B cell (primary cell): ENCODE measurements around the gene KIRREL3. TPM values are rescaled to one million over a fixed set of nuclear protein-coding genes. Genes with fewer than 3 reads are reported as not detected.

Experiments used
- ATAC-seq: fragments of 200-7000 bp; cut with Tn5 transposase; one replicate; pipeline ENCODE4 v1.10.0; 2021; ENCODE audit warnings: low read depth, mild to moderate bottlenecking, moderate number of reproducible peaks, moderate library complexity
- CTCF ChIA-PET: fragments of 350-600 bp; sonication (Branson Sonifier 250); formaldehyde crosslinking; loops from one replicate; lab custom pipeline; 2021; ENCODE audit warnings: antibody characterized with exemption, inconsistent platforms; lab: Charles Lee
- POLR2A ChIA-PET: fragments of 350-600 bp; sonication (Branson Sonifier 250); formaldehyde crosslinking; loops from one replicate; lab custom pipeline; 2021; ENCODE audit warnings: antibody characterized with exemption; lab: Charles Lee
- DNase-seq: peaks from one replicate; pipeline ENCODE4 v3.0.0; 2013
- H2AFZ ChIP-seq: 2 replicates; pipeline ENCODE4 v1.6.1; 2012; ENCODE audit warnings: mild to moderate bottlenecking, low read depth, low read length; ENCODE audit not compliant: insufficient read depth, poor library complexity, severe bottlenecking
- H3K27ac ChIP-seq, 2 donors: 1 replicate in 1 of 2; 2 replicates in 1 of 2; pipeline ENCODE4 v1.5.1; 2012 to 2013; ENCODE audit warnings: low read length in 2 of 2, mild to moderate bottlenecking in 2 of 2, moderate library complexity in 1 of 2
- H3K27me3 ChIP-seq, 4 experiments: fragments of 200-600 bp in 1 of 4; sonication (generic) in 1 of 4; replicated peaks in 1 of 4; 1 replicate in 2 of 4; 2 replicates in 2 of 4; pipeline versions ENCODE4 v1.6.1 to v1.7.0; 2013 to 2016; ENCODE audit warnings: low read length in 3 of 4, mild to moderate bottlenecking in 2 of 4, mixed read lengths in 1 of 4, moderate library complexity in 1 of 4; ENCODE audit not compliant: insufficient read depth in 4 of 4, control insufficient read depth in 3 of 4; ENCODE audit errors: control extremely low read depth in 1 of 4
- H3K36me3 ChIP-seq, 2 experiments: replicated peaks in 1 of 2; 1 replicate in 1 of 2; 2 replicates in 1 of 2; pipeline versions ENCODE4 v1.6.1 to v1.7.1; 2013; ENCODE audit warnings: low read length in 1 of 2; ENCODE audit not compliant: insufficient read depth in 2 of 2, control insufficient read depth in 1 of 2; ENCODE audit errors: control extremely low read depth in 1 of 2, extremely low read depth in 1 of 2
- H3K4me1 ChIP-seq, 2 donors: fragments of 200-600 bp in 1 of 2; sonication (generic) in 1 of 2; 1 replicate in 1 of 2; 2 replicates in 1 of 2; pipeline versions ENCODE4 v1.5.1 to v1.6.1; 2013 to 2017; ENCODE audit warnings: low read length in 2 of 2; ENCODE audit not compliant: control insufficient read depth in 2 of 2, insufficient read depth in 2 of 2
- H3K4me2 ChIP-seq: replicated peaks from 2 replicates; pipeline ENCODE3; 2012; ENCODE audit warnings: mild to moderate bottlenecking, low read depth, low read length; ENCODE audit not compliant: poor library complexity, severe bottlenecking
- H3K4me3 ChIP-seq, 5 experiments: fragments of 200-600 bp in 1 of 5; sonication (generic) in 1 of 5; 1 replicate in 3 of 5; 2 replicates in 2 of 5; pipeline versions ENCODE4 v1.5.1 to v1.7.0; 2011 to 2016; ENCODE audit warnings: low read length in 4 of 5, mild to moderate bottlenecking in 4 of 5, low read depth in 2 of 5, control low read depth in 1 of 5, moderate library complexity in 1 of 5; ENCODE audit not compliant: insufficient read depth in 1 of 5; ENCODE audit errors: control extremely low read depth in 1 of 5, extremely low read depth in 1 of 5
- H3K79me2 ChIP-seq: fragments of 200-600 bp; sonication (generic); one replicate; pipeline ENCODE4 v1.6.0; 2016; ENCODE audit warnings: low read length; ENCODE audit not compliant: control insufficient read depth, insufficient read depth
- H3K9ac ChIP-seq: fragments of 200-600 bp; sonication (generic); 2 replicates; pipeline ENCODE4 v1.6.1; 2017; ENCODE audit warnings: mild to moderate bottlenecking, low read length, moderate library complexity
- H3K9me3 ChIP-seq, 3 donors: one replicate each; pipeline versions ENCODE4 v1.6.1 to v1.7.1; 2013; ENCODE audit warnings: low read length in 2 of 3; ENCODE audit not compliant: control insufficient read depth in 2 of 3, insufficient read depth in 1 of 3; ENCODE audit errors: control extremely low read depth in 1 of 3
- H4K20me1 ChIP-seq: 2 replicates; pipeline ENCODE4 v1.6.0; 2012; ENCODE audit warnings: mild to moderate bottlenecking, low read length; ENCODE audit not compliant: insufficient read depth, control insufficient read depth, poor library complexity, severe bottlenecking
- H3K27ac Mint-ChIP-seq: one replicate; pipeline ENCODE4 v1.8.0; 2021; ENCODE audit warnings: mixed read lengths
- H3K27me3 Mint-ChIP-seq: one replicate; pipeline ENCODE4 v1.8.0; 2021; ENCODE audit warnings: mixed read lengths
- H3K4me1 Mint-ChIP-seq: one replicate; pipeline ENCODE4 v1.8.0; 2021; ENCODE audit warnings: mixed read lengths
- H3K4me3 Mint-ChIP-seq: one replicate; pipeline ENCODE4 v1.8.0; 2021; ENCODE audit warnings: mixed read lengths
- H3K9me3 Mint-ChIP-seq: one replicate; pipeline ENCODE4 v1.8.0; 2022; ENCODE audit warnings: mixed read lengths; ENCODE audit not compliant: insufficient read depth
- EZH2 ChIP-seq: IDR thresholded peaks from 2 replicates; pipeline ENCODE4 v1.6.1; 2012; ENCODE audit warnings: borderline replicate concordance, low read depth, mild to moderate bottlenecking, moderate library complexity, low read length; ENCODE audit not compliant: insufficient read depth, poor library complexity, severe bottlenecking
- WGBS: methylation state at CpG from one replicate; pipeline ENCODE4 v1.1.5; 2013; ENCODE audit warnings: missing lambda C conversion rate; ENCODE audit not compliant: insufficient coverage; 5-methylcytosine and 5-hydroxymethylcytosine counted together
- intact Hi-C: fragments of 100-400 bp; cut with micrococcal nuclease; formaldehyde crosslinking; loops from one replicate; pipeline ENCODE4 v1.10.0; 2022
- polyA plus RNA-seq: library from polyadenylated mRNA; depleted of rRNA; stranded (reverse); fragments of >200 nt; gene quantifications from 2 replicates; pipeline ENCODE4 v1.2.3, GENCODE V29; 2012
- total RNA-seq, 2 donors: library from RNA; stranded (reverse); fragments of 120-200 nt in 1 of 2; gene quantifications; 1 replicate in 1 of 2; 2 replicates in 1 of 2; pipeline versions ENCODE4 v1.2.3 to v1.2.4, GENCODE V29; 2013 to 2022
- TF ChIP-seq, protein P1 (sequence below): fragments of 200-600 bp; IDR thresholded peaks from one replicate; pipeline ENCODE4 v1.8.0; 2022; ENCODE audit warnings: antibody characterized with exemption, mild to moderate bottlenecking

KIRREL3 gene
- total and polyA plus RNA-seq, 2 donors (not counting 1 experiment from before 2014, with no cell fraction given), result not detected

DNA sequence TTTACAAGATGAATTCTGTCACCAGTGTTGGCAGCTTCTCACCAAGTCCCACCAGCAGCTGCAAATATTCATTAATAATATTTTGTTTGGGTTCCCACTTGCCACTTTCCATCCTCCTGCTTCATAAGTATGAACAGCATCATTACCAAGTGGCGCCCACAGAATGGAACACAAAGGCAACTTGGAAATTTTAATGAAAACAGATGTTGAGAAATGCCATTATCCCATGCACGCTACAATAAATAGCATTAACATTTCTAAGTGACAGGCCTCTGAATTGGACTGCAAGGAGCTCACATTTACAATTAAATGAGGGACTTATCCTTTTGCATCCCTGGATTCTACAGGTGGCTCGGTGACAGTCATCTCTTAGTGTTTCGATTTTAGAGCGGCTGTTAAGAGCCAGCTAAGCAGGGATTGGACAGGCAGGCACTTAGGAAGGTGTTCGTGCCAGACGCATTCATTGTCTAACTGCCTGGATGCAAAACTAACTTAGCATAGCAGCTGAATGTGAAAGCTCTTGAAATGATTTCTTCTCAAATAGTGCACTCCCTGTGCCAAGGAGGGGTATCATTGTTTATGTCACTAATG is 170.3 kb downstream of the KIRREL3 start:
- Mint-ChIP-seq H3K9me3 (no peaks in the 10 kb centered on the region), H3K4me1 (no peaks in the 10 kb centered on the region), H3K27ac (no peak overlapping the region), H3K4me3 (no peak overlapping the region), H3K27me3 (no peaks in the 10 kb centered on the region)
- H3K9ac ChIP-seq, result no peak overlapping the region
- no peak overlapping the region for H3K27ac ChIP-seq
- no peaks in the 10 kb centered on the region for H3K4me1 ChIP-seq
- CTCF ChIA-PET, result no interaction called here
- H3K79me2 ChIP-seq, result no peaks in the 10 kb centered on the region
- WGBS, result 82% methylated on average over 6 of the region's 7 CpGs
- no peaks in the 10 kb centered on the region for H4K20me1 ChIP-seq
- DNase-seq, result no peak
- no peaks in the 10 kb centered on the region for H3K9me3 ChIP-seq
- intact Hi-C loops, result no loop called here
- TF ChIP-seq, protein P1, sequence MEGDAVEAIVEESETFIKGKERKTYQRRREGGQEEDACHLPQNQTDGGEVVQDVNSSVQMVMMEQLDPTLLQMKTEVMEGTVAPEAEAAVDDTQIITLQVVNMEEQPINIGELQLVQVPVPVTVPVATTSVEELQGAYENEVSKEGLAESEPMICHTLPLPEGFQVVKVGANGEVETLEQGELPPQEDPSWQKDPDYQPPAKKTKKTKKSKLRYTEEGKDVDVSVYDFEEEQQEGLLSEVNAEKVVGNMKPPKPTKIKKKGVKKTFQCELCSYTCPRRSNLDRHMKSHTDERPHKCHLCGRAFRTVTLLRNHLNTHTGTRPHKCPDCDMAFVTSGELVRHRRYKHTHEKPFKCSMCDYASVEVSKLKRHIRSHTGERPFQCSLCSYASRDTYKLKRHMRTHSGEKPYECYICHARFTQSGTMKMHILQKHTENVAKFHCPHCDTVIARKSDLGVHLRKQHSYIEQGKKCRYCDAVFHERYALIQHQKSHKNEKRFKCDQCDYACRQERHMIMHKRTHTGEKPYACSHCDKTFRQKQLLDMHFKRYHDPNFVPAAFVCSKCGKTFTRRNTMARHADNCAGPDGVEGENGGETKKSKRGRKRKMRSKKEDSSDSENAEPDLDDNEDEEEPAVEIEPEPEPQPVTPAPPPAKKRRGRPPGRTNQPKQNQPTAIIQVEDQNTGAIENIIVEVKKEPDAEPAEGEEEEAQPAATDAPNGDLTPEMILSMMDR, result no peak
- no peak for TF ChIP-seq EZH2
- no peaks in the 10 kb centered on the region for H3K27me3 ChIP-seq
- no peak overlapping the region for H3K4me2 ChIP-seq
- H3K4me3 ChIP-seq, result no peak overlapping the region
- no peak overlapping the region for H2AFZ ChIP-seq
- no peaks in the 10 kb centered on the region for H3K36me3 ChIP-seq
- ATAC-seq, result no peak
- POLR2A ChIA-PET, result no interaction called here

DNA sequence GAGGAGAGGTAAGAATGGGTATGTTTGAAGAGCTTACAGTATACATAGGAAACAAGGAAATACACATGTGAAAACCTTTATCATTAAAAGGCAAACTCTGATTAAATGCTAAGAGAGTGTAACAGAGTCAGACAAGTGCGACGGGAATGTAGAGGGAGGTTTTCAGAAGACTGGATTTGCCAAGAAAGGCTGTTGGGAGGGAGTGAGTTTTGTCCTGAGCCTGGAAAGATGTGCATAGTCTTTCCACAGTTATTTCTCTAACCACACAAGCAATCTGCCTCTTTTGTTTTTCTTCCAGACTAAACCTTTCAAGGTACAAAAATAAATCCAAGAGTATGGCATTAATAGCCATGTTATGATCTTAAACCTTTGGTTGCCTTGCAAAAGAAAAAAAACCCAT is 170.9 kb downstream of the KIRREL3 start:
- H3K4me3 Mint-ChIP-seq, result no peak overlapping the region
- no peak for DNase-seq
- WGBS, result no CpG with 5 or more reads among the region's 2 CpGs
- Histone ChIP-seq H3K9me3 (no peaks in the 10 kb centered on the region), H3K27me3 (no peaks in the 10 kb centered on the region), H2AFZ (no peak overlapping the region), H3K79me2 (no peaks in the 10 kb centered on the region), H3K4me2 (no peak overlapping the region), H3K4me1 (no peaks in the 10 kb centered on the region), H4K20me1 (no peaks in the 10 kb centered on the region), H3K4me3 (no peak overlapping the region), H3K36me3 (no peaks in the 10 kb centered on the region), H3K9ac (no peak overlapping the region), H3K27ac (no peak overlapping the region)
- intact Hi-C loops, result no loop called here
- ChIA-PET POLR2A (no interaction called here), CTCF (no interaction called here)
- H3K4me1 Mint-ChIP-seq, result no peaks in the 10 kb centered on the region
- H3K9me3 Mint-ChIP-seq, result no peaks in the 10 kb centered on the region
- no peak for ATAC-seq
- no peak for TF ChIP-seq EZH2
- TF ChIP-seq, protein P1, result no peak
- no peaks in the 10 kb centered on the region for H3K27me3 Mint-ChIP-seq
- no peak overlapping the region for H3K27ac Mint-ChIP-seq
